ENCODE data around the gene PRKG1. TPM values are rescaled to one million over a fixed set of nuclear protein-coding genes. Genes with fewer than 3 reads are reported as not detected.

Gene PRKG1
- polyA plus RNA-seq, 3 donors = not detected

GRCh38 chr10:52297747-52298146 is 1223.5 kb downstream of the PRKG1 start:
- peaks cover 0 to 2% (median 0%) of the 10 kb centered on the region in 7 donors for H3K9me3 Mint-ChIP-seq
- H3K27ac ChIP-seq (ENCODE audit: low read depth in 1 of 2, low read length in 2 of 2) = no peak overlapping the region
- no peaks in the 10 kb centered on the region for H3K4me1 Mint-ChIP-seq
- H2AFZ ChIP-seq (ENCODE audit: insufficient read depth, low read depth, low read length, poor library complexity, severe bottlenecking) = no peak overlapping the region
- no peak overlapping the region for H3K4me2 ChIP-seq (replicated peaks; ENCODE audit: extremely low read depth, low read length, poor library complexity, severe bottlenecking)
- DNase-seq = no peak
- H3K9me3 ChIP-seq (replicated peaks in 1 of 2; ENCODE audit: control insufficient read depth in 1 of 2, insufficient read depth in 1 of 2, low read length in 2 of 2) = no peaks in the 10 kb centered on the region
- no peak overlapping the region for H3K4me3 ChIP-seq (replicated peaks in 1 of 3; ENCODE audit: low read depth in 2 of 3, low read length in 3 of 3)
- no peak overlapping the region for H3K4me3 Mint-ChIP-seq
- no peaks in the 10 kb centered on the region for H3K79me2 ChIP-seq (ENCODE audit: insufficient read depth, low read length)
- intact Hi-C loops (cut with micrococcal nuclease) = no loop called here
- no peaks in the 10 kb centered on the region for H3K4me1 ChIP-seq (ENCODE audit: control insufficient read depth in 1 of 2, insufficient read depth in 2 of 2, low read length in 2 of 2)
- H3K36me3 ChIP-seq (replicated peaks in 1 of 2; ENCODE audit: control insufficient read depth in 1 of 2, insufficient read depth in 2 of 2, low read length in 2 of 2) = no peaks in the 10 kb centered on the region
- H3K27me3 Mint-ChIP-seq (ENCODE audit: low read depth in 3 of 3) = no peaks in the 10 kb centered on the region
- no peaks in the 10 kb centered on the region for H3K27me3 ChIP-seq (ENCODE audit: control insufficient read depth in 2 of 2, insufficient read depth in 2 of 2, low read length in 2 of 2)
- H3K27ac Mint-ChIP-seq = no peak overlapping the region
- TF ChIP-seq CTCF (IDR thresholded peaks at IDR 0.05) = no peak
- no peaks in the 10 kb centered on the region for H3K36me3 Mint-ChIP-seq
- no peaks in the 10 kb centered on the region for H4K20me1 ChIP-seq (ENCODE audit: insufficient read depth, low read length)
- WGBS (ENCODE audit: insufficient coverage) = 55% methylated on average over 2 of the region's 4 CpGs
- no peak overlapping the region for H3K9ac ChIP-seq (ENCODE audit: insufficient read depth, low read length, poor library complexity, severe bottlenecking)

GRCh38 chr10:52300599-52301277 is 1226.5 kb downstream of the PRKG1 start:
- Mint-ChIP-seq H3K27me3 (ENCODE audit: low read depth in 3 of 3) (no peaks in the 10 kb centered on the region), H3K27ac (no peak overlapping the region), H3K4me3 (no peak overlapping the region), H3K36me3 (no peaks in the 10 kb centered on the region), H3K4me1 (no peaks in the 10 kb centered on the region), H3K9me3 (peaks cover 0 to 2% (median 0%) of the 10 kb centered on the region in 7 donors)
- no peak for DNase-seq
- H3K36me3 ChIP-seq (replicated peaks in 1 of 2; ENCODE audit: control insufficient read depth in 1 of 2, insufficient read depth in 2 of 2, low read length in 2 of 2) = no peaks in the 10 kb centered on the region
- no peak overlapping the region for H3K4me3 ChIP-seq (replicated peaks in 1 of 3; ENCODE audit: low read depth in 2 of 3, low read length in 3 of 3)
- H3K4me1 ChIP-seq (ENCODE audit: control insufficient read depth in 1 of 2, insufficient read depth in 2 of 2, low read length in 2 of 2) = no peaks in the 10 kb centered on the region
- TF ChIP-seq CTCF (IDR thresholded peaks at IDR 0.05) = no peak
- intact Hi-C loops (cut with micrococcal nuclease) = no loop called here
- no peaks in the 10 kb centered on the region for H3K9me3 ChIP-seq (replicated peaks in 1 of 2; ENCODE audit: control insufficient read depth in 1 of 2, insufficient read depth in 1 of 2, low read length in 2 of 2)
- H2AFZ ChIP-seq (ENCODE audit: insufficient read depth, low read depth, low read length, poor library complexity, severe bottlenecking) = no peak overlapping the region
- no peaks in the 10 kb centered on the region for H3K27me3 ChIP-seq (ENCODE audit: control insufficient read depth in 2 of 2, insufficient read depth in 2 of 2, low read length in 2 of 2)
- no peak overlapping the region for H3K27ac ChIP-seq (ENCODE audit: low read depth in 1 of 2, low read length in 2 of 2)
- H3K9ac ChIP-seq (ENCODE audit: insufficient read depth, low read length, poor library complexity, severe bottlenecking) = no peak overlapping the region
- 89% methylated on average over 3 of the region's 4 CpGs for WGBS (ENCODE audit: insufficient coverage)
- no peak overlapping the region for H3K4me2 ChIP-seq (replicated peaks; ENCODE audit: extremely low read depth, low read length, poor library complexity, severe bottlenecking)
- H4K20me1 ChIP-seq (ENCODE audit: insufficient read depth, low read length) = no peaks in the 10 kb centered on the region
- H3K79me2 ChIP-seq (ENCODE audit: insufficient read depth, low read length) = no peaks in the 10 kb centered on the region
